Stimulated activated CD4-positive, alpha-beta T cell treated with anti-CD3 and anti-CD28 coated beads, Interleukin-1b, Interleukin-23, amount 100 ng/mL, for 1 hour (primary cell): Measurements from ENCODE around the gene KIAA0232.

Source experiments
- DNase-seq, 2 donors: peaks; one replicate each; pipeline ENCODE4 v3.0.0-alpha.2; 2020; ENCODE audit warnings: low read depth in 2 of 2

The KIAA0232 gene

GRCh38 chr4:6847178-6847577 lies 64.7 kb downstream of the KIAA0232 start:
- no peak for DNase-seq

DNA sequence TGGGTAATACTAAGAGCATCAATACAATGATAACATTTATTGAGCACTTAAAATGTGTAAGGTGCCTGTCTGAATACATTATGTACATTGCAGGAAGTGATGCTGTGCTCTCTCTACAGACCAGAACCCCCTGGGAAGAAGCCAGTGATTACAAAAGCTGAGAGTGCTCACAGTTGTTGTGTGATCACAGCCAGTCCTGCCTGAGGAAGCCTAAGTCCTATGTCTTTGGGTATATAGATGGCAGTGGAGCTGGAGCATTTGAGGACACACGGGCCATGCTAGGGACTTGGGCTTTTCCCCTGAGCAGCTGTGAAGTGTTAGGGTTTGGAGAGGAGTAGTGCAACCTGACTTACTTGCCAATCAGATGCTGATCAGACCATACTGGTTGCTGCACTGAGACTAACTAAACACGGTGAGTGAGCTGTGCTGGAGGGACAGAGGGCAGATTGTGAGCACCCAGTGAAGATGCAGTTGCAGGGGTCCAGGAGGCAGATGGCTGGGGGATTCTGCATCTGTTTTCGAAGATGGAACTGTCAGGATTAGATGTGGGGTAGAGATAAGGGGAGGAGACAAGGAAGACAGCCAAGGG lies 66.3 kb downstream of the KIAA0232 start:
- no peak for DNase-seq

DNA sequence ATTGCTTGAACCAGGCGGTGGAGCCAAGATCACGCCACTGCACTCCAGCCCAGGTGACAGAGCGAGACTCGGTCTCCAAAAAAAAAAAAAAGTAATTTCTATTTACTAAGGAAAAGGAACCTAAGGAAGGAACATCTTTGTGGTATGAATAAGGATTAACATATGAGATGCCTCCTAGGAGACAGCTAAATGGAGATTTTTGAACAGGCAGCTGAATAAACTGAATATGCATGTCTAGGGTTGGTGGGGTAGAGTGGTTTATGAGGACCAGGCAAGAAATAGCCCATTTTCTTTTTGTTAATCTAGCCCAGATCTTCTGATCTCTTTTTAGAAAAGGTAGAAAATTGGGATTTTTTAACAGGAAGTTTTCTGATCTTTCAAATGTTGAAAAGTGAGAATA lies 67.2 kb downstream of the KIAA0232 start:
- no peak for DNase-seq

- DNase-seq: no peak
Observed at GRCh38 chr4:6851431-6851830, 68.9 kb downstream of the KIAA0232 start.

GRCh38 chr4:6851962-6852361 lies 69.4 kb downstream of the KIAA0232 start:
- no peak for DNase-seq

DNA sequence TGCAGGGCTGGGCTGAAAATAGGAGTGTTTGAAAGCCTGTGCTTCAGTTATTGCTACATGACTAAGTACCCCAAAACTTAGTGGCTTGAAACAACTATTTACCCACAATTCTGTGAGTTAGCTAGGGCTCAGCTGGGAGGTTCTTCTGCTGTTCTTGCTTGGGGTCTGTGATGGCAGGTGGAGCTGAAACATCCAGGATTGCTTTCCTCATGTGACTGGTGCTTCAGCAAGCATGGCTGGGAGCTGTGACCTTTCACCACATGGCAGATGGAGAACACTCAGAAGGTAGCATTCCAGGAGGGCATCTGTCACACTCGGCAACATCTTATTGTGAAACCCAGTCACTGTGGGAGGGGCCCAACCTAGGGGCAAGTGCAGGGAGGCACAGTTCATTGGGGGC lies 70.1 kb downstream of the KIAA0232 start:
- no peak for DNase-seq

DNA sequence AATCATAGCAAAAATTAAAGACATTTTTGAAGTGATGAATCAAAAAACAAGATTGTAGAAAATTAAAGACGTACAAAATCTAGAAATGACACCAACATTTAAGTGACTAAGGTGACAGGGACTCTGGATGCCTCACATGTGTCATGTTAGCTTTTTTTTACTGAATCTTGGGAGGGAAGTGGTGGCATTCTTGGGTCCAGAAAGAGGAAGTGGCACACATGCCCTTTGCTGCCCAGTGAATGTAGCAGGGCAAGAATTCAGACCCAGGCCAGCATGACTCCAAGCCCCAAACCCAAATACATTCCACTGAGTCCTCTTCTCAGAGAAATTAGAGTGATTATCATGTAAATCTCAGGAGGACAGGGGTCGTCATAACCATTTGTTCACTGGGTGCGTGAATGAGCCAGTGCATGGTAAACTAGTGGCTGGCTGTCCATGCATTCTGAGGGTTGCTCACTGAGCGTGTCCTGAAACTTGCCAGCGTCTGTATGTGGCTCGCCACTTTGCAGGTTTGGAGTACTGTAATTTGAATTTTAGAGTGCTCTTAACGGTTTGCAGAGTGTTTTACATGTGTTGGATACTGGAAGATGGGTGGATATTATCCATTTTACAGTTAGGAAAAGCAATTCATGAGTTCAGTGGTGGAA lies 71.7 kb downstream of the KIAA0232 start:
- no peak for DNase-seq

- DNase-seq: peak in 1 of 2 donors; percentile 2
Observed at GRCh38 chr4:6855692-6856297, 73.3 kb downstream of the KIAA0232 start.

DNA sequence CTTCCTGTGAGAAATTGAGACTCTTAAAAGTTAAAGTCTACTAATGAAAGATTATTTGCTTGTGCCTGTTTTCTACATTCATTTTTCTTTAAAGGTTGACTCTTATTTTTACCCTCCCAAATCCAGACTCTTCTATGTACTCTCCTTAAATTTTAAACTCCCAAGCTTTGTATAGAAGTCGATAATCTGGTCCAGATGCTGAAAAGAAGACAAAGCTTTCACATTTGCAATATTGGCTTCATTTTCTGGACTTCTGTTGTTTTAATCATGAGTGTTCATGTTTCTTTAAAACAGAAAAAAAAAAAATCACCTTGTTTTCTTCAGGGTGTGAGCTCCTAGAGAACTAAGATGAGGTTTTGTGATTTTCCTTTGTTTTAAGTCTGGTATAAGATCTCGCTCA lies 73.9 kb downstream of the KIAA0232 start:
- DNase-seq: no peak

- no peak for DNase-seq
Observed at GRCh38 chr4:6857009-6857882, 74.7 kb downstream of the KIAA0232 start.

DNA sequence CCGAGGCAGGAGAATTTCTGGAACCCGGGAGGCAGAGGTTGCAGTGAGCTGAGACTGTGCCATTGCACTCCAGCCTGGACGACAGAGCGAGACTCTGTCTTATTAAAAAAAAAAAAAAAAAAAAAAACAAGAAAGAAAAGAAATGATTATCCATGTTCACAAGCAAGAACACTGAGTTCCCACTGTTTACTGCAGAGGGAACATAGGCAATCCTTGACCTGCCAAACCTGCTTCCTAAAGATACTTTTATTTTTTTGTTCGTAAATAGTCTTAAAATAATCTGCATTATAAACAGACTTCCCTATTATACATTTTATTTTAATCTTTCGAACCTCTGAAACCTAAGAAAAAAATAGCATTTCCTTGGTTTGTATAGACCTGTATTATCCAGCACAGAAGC lies 76.5 kb downstream of the KIAA0232 start:
- DNase-seq: no peak

- DNase-seq: no peak
Observed at GRCh38 chr4:6859543-6859942, 77.0 kb downstream of the KIAA0232 start.

- no peak for DNase-seq
Observed at GRCh38 chr4:6868386-6868785, 85.9 kb downstream of the KIAA0232 start.

GRCh38 chr4:6869944-6870343 lies 87.4 kb downstream of the KIAA0232 start:
- no peak for DNase-seq

- no peak for DNase-seq
Observed at GRCh38 chr4:6873291-6873690, 90.8 kb downstream of the KIAA0232 start.

GRCh38 chr4:6873792-6874461 lies 91.4 kb downstream of the KIAA0232 start:
- peak; percentile 48 to 68 for DNase-seq

- no peak for DNase-seq
Observed at GRCh38 chr4:6874981-6875380, 92.5 kb downstream of the KIAA0232 start.

DNA sequence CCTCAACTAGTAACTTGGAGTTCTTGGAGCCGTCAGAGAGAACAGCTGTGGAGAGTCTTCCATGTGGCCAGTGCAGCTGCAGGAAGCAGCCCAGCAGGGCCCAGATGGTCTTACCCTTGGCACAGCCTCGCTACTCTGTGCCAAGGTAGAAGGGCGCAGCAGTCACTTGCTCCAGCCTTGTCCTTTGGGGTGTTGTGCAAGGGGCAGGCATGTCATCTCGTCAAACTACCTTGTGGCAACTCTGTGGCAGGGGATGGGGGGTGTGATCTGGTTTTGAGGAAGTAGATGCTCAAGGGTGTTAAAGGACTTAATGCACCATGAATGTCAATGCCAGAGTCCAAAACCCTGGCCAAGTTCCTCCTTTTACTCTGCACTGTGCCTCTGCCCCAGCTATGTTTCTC lies 92.9 kb downstream of the KIAA0232 start:
- DNase-seq: no peak

- DNase-seq: no peak
Observed at GRCh38 chr4:6876440-6876839, 93.9 kb downstream of the KIAA0232 start.

- no peak for DNase-seq
Observed at GRCh38 chr4:6877067-6877466, 94.5 kb downstream of the KIAA0232 start.

GRCh38 chr4:6878451-6879059 lies 96.0 kb downstream of the KIAA0232 start:
- DNase-seq: no peak
